Mucosa of descending colon (tissue), 3 donors: Measurements from ENCODE around the gene ACOT8. TPM values are rescaled to one million over a fixed set of nuclear protein-coding genes. Genes with fewer than 3 reads are reported as not detected.

Source experiments
- ATAC-seq: fragments of 200-7000 bp; cut with Tn5 transposase; one replicate; pipeline ENCODE4 v1.9.1; 2020; ENCODE audit warnings: mild to moderate bottlenecking, moderate library complexity
- DNase-seq, 3 donors: peaks; one replicate each; pipeline ENCODE4 v3.0.0-alpha.2; 2020
- H3K36me3 ChIP-seq: fragments of 200-600 bp; one replicate; pipeline ENCODE4 v1.8.0; 2021; ENCODE audit warnings: low read depth, mild to moderate bottlenecking
- H3K4me1 ChIP-seq: fragments of 200-600 bp; one replicate; pipeline ENCODE4 v1.8.0; 2021; ENCODE audit warnings: low read depth, mild to moderate bottlenecking
- H3K4me3 ChIP-seq: fragments of 200-600 bp; one replicate; pipeline ENCODE4 v1.8.0; 2021; ENCODE audit warnings: mild to moderate bottlenecking
- H3K9me3 ChIP-seq: fragments of 200-600 bp; one replicate; pipeline ENCODE4 v1.8.0; 2021; ENCODE audit warnings: mild to moderate bottlenecking
- intact Hi-C, 2 donors: fragments of 100-400 bp; cut with DNase I in 1 of 2; cut with micrococcal nuclease in 1 of 2; formaldehyde crosslinking; loops; one replicate each; pipeline versions ENCODE4 v1.11.0 to v1.11.1; 2022; cut with DNase I, micrococcal nuclease
- total RNA-seq, 3 donors: library from RNA; stranded (reverse); fragmentation: NEBNext Ultra II Directional in 2 of 3; extraction: Animal tissue kit (Norgen Biotek cat#: 25700) in 2 of 3; gene quantifications; one replicate each; pipeline versions ENCODE4 v1.2.1 to v1.2.4, GENCODE V29; 2021 to 2023
- TF ChIP-seq, protein P1 (sequence below): fragments of 200-600 bp; IDR thresholded peaks from one replicate; pipeline ENCODE4 v1.8.0; 2022; ENCODE audit warnings: antibody characterized with exemption, mild to moderate bottlenecking
- donor health status: DM: no; HTN: no; CAD: no; lungs with moderate emphysema.
- donor health status: DM: no; HTN: no; CAD: no.
- donor health status: DM: no; HTN: yes; CAD: no.

Gene ACOT8
- total RNA-seq, 3 donors from 2014 or later, result 31.1 to 61.0 (median 32.9) TPM

DNA sequence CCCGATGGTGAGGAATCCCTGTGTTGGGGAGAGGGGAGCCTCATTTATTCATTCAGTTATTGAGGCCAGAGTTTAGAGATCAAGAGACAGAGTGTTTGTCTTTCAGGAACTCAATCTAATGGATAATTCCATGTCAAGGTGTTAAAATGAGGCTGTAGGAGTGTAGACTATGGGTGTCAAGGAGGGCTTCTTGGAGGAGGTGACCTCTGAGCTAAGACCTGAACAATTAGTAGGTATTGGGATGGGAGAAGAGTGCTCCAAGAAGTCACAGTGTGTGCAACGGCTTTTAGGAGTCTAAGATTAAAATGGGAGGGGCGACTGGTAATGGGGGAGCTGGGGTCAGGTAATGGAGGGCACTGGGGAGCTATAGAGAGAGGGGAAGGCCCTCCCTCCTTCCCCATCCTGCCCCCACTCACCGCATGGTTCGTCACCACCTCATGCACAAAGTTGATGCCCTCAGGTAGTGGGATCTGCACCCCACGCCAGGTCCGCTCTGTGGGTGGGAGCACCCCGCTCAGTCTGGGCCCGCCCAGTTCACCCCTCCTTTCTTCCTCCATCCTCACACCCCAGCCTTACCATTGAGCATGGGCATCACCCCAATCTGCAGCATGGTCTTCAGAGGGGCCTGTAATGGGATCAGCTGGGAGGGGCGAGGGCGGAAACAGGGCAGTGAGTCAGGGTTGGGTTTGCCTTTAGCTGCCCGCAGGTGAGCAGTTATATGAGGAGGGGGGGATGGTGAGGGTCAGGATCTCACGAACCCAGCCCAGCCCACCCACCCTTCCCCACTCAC lies 42.0 kb upstream of the ACOT8 start:
- intact Hi-C loops, result no loop called here
- DNase-seq (no peak), ATAC-seq (no peak)
- Histone ChIP-seq H3K4me1 (peaks cover 3% of the 10 kb centered on the region), H3K9me3 (no peaks in the 10 kb centered on the region), H3K4me3 (no peak overlapping the region), H3K36me3 (no peaks in the 10 kb centered on the region)
- TF ChIP-seq, protein P1, sequence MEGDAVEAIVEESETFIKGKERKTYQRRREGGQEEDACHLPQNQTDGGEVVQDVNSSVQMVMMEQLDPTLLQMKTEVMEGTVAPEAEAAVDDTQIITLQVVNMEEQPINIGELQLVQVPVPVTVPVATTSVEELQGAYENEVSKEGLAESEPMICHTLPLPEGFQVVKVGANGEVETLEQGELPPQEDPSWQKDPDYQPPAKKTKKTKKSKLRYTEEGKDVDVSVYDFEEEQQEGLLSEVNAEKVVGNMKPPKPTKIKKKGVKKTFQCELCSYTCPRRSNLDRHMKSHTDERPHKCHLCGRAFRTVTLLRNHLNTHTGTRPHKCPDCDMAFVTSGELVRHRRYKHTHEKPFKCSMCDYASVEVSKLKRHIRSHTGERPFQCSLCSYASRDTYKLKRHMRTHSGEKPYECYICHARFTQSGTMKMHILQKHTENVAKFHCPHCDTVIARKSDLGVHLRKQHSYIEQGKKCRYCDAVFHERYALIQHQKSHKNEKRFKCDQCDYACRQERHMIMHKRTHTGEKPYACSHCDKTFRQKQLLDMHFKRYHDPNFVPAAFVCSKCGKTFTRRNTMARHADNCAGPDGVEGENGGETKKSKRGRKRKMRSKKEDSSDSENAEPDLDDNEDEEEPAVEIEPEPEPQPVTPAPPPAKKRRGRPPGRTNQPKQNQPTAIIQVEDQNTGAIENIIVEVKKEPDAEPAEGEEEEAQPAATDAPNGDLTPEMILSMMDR, result no peak

- ATAC-seq (no peak), DNase-seq (no peak)
- no peak overlapping the region for H3K4me3 ChIP-seq
- no peaks in the 10 kb centered on the region for H3K36me3 ChIP-seq
- peaks cover 7% of the 10 kb centered on the region for H3K4me1 ChIP-seq
- H3K9me3 ChIP-seq, result no peaks in the 10 kb centered on the region
- intact Hi-C loops, result no loop called here
- TF ChIP-seq, protein P1, result no peak
These were observed 41.1 kb upstream of the ACOT8 start for GRCh38 chr20:45898285-45898684.

GRCh38 chr20:45897692-45898091 lies 40.5 kb upstream of the ACOT8 start:
- Histone ChIP-seq H3K36me3 (no peaks in the 10 kb centered on the region), H3K9me3 (no peaks in the 10 kb centered on the region), H3K4me1 (peaks cover 13% of the 10 kb centered on the region), H3K4me3 (no peak overlapping the region)
- DNase-seq, result no peak
- TF ChIP-seq, protein P1, result no peak
- intact Hi-C loops, result no loop called here
- ATAC-seq, result no peak

DNA sequence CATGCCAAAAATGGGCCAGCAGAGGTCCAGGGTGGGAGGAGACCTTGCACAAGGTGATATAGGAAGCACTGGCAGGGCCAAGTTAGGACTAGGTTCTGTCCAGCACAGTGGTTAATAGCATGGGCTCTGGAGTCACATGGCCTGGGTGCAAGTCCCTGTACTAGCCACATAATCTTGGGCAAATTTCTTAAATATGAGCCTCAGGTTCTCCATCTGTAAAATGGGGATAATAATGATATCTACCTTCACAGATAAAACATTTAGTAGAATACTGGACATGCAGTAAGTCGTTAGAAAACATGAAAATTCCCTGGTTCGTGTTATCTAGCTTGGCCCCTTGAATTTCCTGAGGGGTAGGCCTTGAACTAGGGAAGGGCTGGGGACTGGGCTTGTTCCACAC lies 40.1 kb upstream of the ACOT8 start:
- TF ChIP-seq, protein P1, result no peak
- Histone ChIP-seq H3K4me1 (peaks cover 17% of the 10 kb centered on the region), H3K9me3 (no peaks in the 10 kb centered on the region), H3K4me3 (no peak overlapping the region), H3K36me3 (no peaks in the 10 kb centered on the region)
- ATAC-seq, result no peak
- no peak for DNase-seq
- intact Hi-C loops, result no loop called here

DNA sequence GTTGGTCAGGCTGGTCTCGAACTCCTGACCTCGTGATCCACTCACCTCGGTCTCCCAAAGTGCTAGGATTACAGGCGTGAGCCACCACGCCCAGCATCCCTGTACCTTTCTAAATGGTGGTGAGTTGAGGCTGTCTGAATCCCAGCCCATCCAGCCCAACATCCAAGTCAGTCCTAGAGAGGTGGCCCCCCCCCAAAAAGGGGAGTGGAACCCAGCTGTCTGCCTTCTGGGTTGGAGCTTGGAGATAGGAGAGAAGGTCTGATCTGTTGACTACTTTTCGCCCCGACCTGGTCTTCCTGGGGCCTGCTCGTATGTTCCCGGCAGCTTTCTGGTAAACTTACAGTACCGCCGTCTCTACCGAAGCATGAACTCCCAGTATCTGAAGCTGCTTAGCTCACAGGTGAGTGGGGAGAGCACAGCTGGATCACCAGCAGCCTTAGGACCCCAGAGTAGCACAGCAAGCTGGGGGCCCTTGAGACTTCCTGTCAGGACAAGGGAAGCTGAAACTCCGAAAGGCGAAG lies 39.5 kb upstream of the ACOT8 start:
- H3K36me3 ChIP-seq, result no peaks in the 10 kb centered on the region
- no peak overlapping the region for H3K4me3 ChIP-seq
- H3K9me3 ChIP-seq, result no peaks in the 10 kb centered on the region
- H3K4me1 ChIP-seq, result peaks cover 21% of the 10 kb centered on the region
- ATAC-seq (no peak), DNase-seq (no peak)
- TF ChIP-seq, protein P1, result no peak
- intact Hi-C loops, result no loop called here
